ENCODE data around the gene COBLL1.

The COBLL1 gene

GRCh38 chr2:164835302-164835701, 6.3 kb downstream of the COBLL1 start:
- DNase-seq: no peak
- no peak for TF ChIP-seq CTCF (IDR thresholded peaks at IDR 0.05; ENCODE audit: low read depth, low read length)
- H3K27ac ChIP-seq: no peak overlapping the region
- no peaks in the 10 kb centered on the region for H3K36me3 ChIP-seq
- H3K9me3 ChIP-seq (ENCODE audit: severe bottlenecking): no peaks in the 10 kb centered on the region
- no peak overlapping the region for H3K4me3 ChIP-seq (ENCODE audit: low read depth, low read length)
- no peaks in the 10 kb centered on the region for H3K27me3 ChIP-seq (ENCODE audit: insufficient read depth, low read depth, severe bottlenecking)

- Histone ChIP-seq H3K36me3 (no peaks in the 10 kb centered on the region), H3K9me3 (ENCODE audit: severe bottlenecking) (no peaks in the 10 kb centered on the region), H3K27me3 (ENCODE audit: insufficient read depth, low read depth, severe bottlenecking) (no peaks in the 10 kb centered on the region), H3K27ac (no peak overlapping the region), H3K4me3 (ENCODE audit: low read depth, low read length) (no peak overlapping the region)
- no peak for DNase-seq
- no peak for TF ChIP-seq CTCF (IDR thresholded peaks at IDR 0.05; ENCODE audit: low read depth, low read length)
Observed at GRCh38 chr2:164831887-164832286, 9.7 kb downstream of the COBLL1 start.

GRCh38 chr2:164831180-164831579, 10.4 kb downstream of the COBLL1 start:
- no peak for TF ChIP-seq CTCF (IDR thresholded peaks at IDR 0.05; ENCODE audit: low read depth, low read length)
- H3K9me3 ChIP-seq (ENCODE audit: severe bottlenecking): no peaks in the 10 kb centered on the region
- no peak for DNase-seq
- H3K27me3 ChIP-seq (ENCODE audit: insufficient read depth, low read depth, severe bottlenecking): no peaks in the 10 kb centered on the region
- no peak overlapping the region for H3K27ac ChIP-seq
- H3K4me3 ChIP-seq (ENCODE audit: low read depth, low read length): no peak overlapping the region
- no peaks in the 10 kb centered on the region for H3K36me3 ChIP-seq

- no peak overlapping the region for H3K4me3 ChIP-seq (ENCODE audit: low read depth, low read length)
Observed at GRCh38 chr2:164826293-164827243, 15.1 kb downstream of the COBLL1 start.

GRCh38 chr2:164824872-164825271, 16.8 kb downstream of the COBLL1 start:
- Histone ChIP-seq H3K9me3 (ENCODE audit: severe bottlenecking) (no peaks in the 10 kb centered on the region), H3K4me3 (ENCODE audit: low read depth, low read length) (no peak overlapping the region), H3K27ac (no peak overlapping the region), H3K27me3 (ENCODE audit: insufficient read depth, low read depth, severe bottlenecking) (no peaks in the 10 kb centered on the region), H3K36me3 (no peaks in the 10 kb centered on the region)
- no peak for TF ChIP-seq CTCF (IDR thresholded peaks at IDR 0.05; ENCODE audit: low read depth, low read length)
- DNase-seq: no peak

More at GRCh38 chr2:164826293-164827243, 15.1 kb downstream of the COBLL1 start:
- Histone ChIP-seq H3K27ac (no peak overlapping the region), H3K9me3 (ENCODE audit: severe bottlenecking) (no peaks in the 10 kb centered on the region), H3K27me3 (ENCODE audit: insufficient read depth, low read depth, severe bottlenecking) (no peaks in the 10 kb centered on the region), H3K36me3 (no peaks in the 10 kb centered on the region)
- no peak for DNase-seq
- TF ChIP-seq CTCF (IDR thresholded peaks at IDR 0.05; ENCODE audit: low read depth, low read length): no peak
